MCF 10A (cell line): ENCODE measurements around the gene L3MBTL4. TPM values are rescaled to one million over a fixed set of nuclear protein-coding genes. Genes with fewer than 3 reads are reported as not detected.

Experiments used
- BruUV-seq: library from RNA; stranded (reverse); fragments of 400-500 nt; replicated peaks from 2 replicates; lab custom pipeline; 2021; lab: Mats Ljungman, UMichigan
- CTCF ChIA-PET: fragments of 300-600 bp; sonication (Branson Sonifier 250); formaldehyde crosslinking; extraction: SDS; loops from one replicate; lab custom pipeline; 2021; ENCODE audit warnings: antibody characterized with exemption, inconsistent platforms; lab: Yijun Ruan, JAX
- POLR2A ChIA-PET: fragments of 300-600, 350-650 bp; sonication (Branson Sonifier 250); formaldehyde crosslinking; extraction: SDS; loops from one replicate; lab custom pipeline; 2020; ENCODE audit warnings: antibody characterized with exemption, inconsistent platforms; lab: Yijun Ruan, JAX
- DNase-seq: peaks from one replicate; pipeline ENCODE4 v3.0.0-alpha.2; 2018; ENCODE audit not compliant: unreplicated experiment
- H3K27ac Mint-ChIP-seq: one replicate; pipeline ENCODE4 v1.8.0; 2022; ENCODE audit warnings: mild to moderate bottlenecking, low read depth, mixed read lengths; ENCODE audit not compliant: unreplicated experiment
- H3K27me3 Mint-ChIP-seq: one replicate; pipeline ENCODE4 v1.8.0; 2022; ENCODE audit warnings: mixed read lengths; ENCODE audit not compliant: insufficient read depth, unreplicated experiment
- H3K36me3 Mint-ChIP-seq: one replicate; pipeline ENCODE4 v1.8.0; 2022; ENCODE audit warnings: mild to moderate bottlenecking, moderate library complexity, mixed read lengths; ENCODE audit not compliant: insufficient read depth, unreplicated experiment
- H3K4me1 Mint-ChIP-seq: one replicate; pipeline ENCODE4 v1.8.0; 2022; ENCODE audit warnings: mixed read lengths; ENCODE audit not compliant: insufficient read depth, unreplicated experiment
- H3K4me3 Mint-ChIP-seq: one replicate; pipeline ENCODE4 v1.8.0; 2022; ENCODE audit warnings: mild to moderate bottlenecking, moderate library complexity, mixed read lengths; ENCODE audit not compliant: unreplicated experiment
- H3K9me3 Mint-ChIP-seq: one replicate; pipeline ENCODE4 v1.8.0; 2022; ENCODE audit warnings: mixed read lengths; ENCODE audit not compliant: unreplicated experiment
- intact Hi-C: fragments of 100-400 bp; cut with micrococcal nuclease; formaldehyde crosslinking; loops from 2 replicates; pipeline ENCODE4 v1.14.1; 2022
- total RNA-seq: library from RNA; stranded (reverse); gene quantifications from 2 replicates; pipeline ENCODE4 v1.2.3, GENCODE V29; 2022
- TF ChIP-seq, protein P1 (sequence below): fragments of 200-600 bp; IDR thresholded peaks from one replicate; pipeline ENCODE4 v1.8.0; 2022; ENCODE audit warnings: antibody characterized with exemption, mild to moderate bottlenecking; ENCODE audit not compliant: unreplicated experiment

Gene L3MBTL4
- total RNA-seq, 1 experiment from 2014 or later = not detected

DNA sequence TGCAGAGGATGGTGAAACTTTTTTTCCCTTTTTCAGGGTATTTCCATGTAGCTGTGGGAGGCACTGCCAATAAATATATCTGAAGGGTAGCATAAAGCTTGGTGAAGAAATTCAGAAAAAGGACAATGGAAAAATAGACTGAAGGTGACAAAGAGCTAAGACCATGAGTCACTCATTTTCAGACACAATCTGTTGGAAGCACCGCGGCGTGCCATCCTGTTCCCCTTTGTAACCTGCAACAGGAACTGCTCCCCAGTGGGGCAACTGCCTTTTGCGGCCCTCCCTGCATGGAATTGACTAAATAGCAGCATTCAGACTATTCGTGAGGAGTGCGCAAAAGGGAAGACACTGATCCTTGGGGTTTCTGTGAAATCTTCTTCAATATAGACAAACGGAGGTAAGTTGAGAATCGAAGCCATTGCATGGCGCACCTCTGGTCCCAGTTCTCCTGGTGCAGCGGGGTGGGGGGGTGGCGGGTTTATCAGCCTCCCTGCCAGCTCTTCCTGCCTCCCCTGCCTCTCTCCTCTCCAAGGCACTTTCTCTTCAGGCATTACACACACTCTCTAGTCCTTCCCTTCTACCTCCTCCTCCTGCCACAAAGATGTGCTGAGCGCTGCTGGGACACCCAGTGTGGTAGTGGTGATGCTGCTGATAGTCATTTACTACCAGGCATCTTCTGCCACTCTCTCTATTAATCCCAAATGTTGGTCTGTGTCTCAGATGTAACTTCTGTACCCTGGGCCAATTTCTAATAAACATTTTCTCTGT is 393.2 kb downstream of the L3MBTL4 start:
- no peak for DNase-seq
- no peaks in the 10 kb centered on the region for H3K9me3 Mint-ChIP-seq
- no TSS peak for BruUV-seq
- ChIA-PET POLR2A (no interaction called here), CTCF (no interaction called here)
- no peak overlapping the region for H3K4me3 Mint-ChIP-seq
- H3K27ac Mint-ChIP-seq = no peak overlapping the region
- intact Hi-C loops = no loop called here
- no peaks in the 10 kb centered on the region for H3K36me3 Mint-ChIP-seq
- TF ChIP-seq, protein P1, sequence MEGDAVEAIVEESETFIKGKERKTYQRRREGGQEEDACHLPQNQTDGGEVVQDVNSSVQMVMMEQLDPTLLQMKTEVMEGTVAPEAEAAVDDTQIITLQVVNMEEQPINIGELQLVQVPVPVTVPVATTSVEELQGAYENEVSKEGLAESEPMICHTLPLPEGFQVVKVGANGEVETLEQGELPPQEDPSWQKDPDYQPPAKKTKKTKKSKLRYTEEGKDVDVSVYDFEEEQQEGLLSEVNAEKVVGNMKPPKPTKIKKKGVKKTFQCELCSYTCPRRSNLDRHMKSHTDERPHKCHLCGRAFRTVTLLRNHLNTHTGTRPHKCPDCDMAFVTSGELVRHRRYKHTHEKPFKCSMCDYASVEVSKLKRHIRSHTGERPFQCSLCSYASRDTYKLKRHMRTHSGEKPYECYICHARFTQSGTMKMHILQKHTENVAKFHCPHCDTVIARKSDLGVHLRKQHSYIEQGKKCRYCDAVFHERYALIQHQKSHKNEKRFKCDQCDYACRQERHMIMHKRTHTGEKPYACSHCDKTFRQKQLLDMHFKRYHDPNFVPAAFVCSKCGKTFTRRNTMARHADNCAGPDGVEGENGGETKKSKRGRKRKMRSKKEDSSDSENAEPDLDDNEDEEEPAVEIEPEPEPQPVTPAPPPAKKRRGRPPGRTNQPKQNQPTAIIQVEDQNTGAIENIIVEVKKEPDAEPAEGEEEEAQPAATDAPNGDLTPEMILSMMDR = no peak
- H3K27me3 Mint-ChIP-seq = peaks cover 27% of the 10 kb centered on the region
- H3K4me1 Mint-ChIP-seq = no peaks in the 10 kb centered on the region

DNA sequence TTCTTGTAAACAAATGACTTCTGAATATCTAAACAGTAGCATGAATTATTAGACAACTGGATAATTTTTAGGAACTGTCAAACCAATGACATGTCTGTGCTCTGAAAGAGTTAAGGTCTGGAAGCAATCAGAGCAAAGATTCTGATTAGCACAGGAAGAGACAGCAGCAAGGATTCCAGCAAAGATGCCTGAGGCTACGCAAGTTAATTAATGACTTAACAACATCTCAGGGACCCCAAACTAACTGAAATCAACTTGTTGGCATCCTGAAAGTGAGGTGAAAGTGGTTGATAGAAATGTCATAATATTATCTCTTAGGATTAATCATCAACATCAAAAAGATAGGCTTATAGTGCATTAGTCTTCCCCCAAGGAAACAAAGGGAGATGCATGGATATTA is 396.0 kb downstream of the L3MBTL4 start:
- Mint-ChIP-seq H3K4me1 (no peaks in the 10 kb centered on the region), H3K27me3 (peaks cover 27% of the 10 kb centered on the region), H3K27ac (no peak overlapping the region), H3K36me3 (no peaks in the 10 kb centered on the region), H3K9me3 (no peaks in the 10 kb centered on the region), H3K4me3 (no peak overlapping the region)
- ChIA-PET CTCF (interaction anchor here (0.6 kb wide), 1 partner anchor 37 kb away, joined by 4 read pairs; no protein-coding TSS in a partner anchor), POLR2A (no interaction called here)
- no peak for DNase-seq
- TF ChIP-seq, protein P1 = no peak
- no TSS peak for BruUV-seq
- intact Hi-C loops = no loop called here

DNA sequence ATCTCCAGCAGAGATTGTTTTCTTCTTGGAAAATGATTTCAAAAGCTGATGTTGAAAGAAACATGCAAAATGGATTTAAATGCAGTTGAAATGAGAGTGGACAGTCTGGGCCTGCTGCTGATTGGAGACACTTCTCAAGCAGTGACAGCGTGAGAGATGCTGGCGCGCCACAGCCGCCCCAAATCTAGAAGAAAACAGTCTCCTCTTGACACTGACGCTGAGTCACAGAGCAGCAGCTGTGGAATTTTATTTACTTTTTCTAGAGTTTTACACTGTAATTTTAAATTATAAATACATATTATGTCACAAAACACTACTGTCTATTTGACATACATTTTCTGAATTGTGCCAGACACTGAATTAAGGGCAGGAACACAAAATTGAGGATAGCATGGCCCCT is 397.5 kb downstream of the L3MBTL4 start:
- no peaks in the 10 kb centered on the region for H3K36me3 Mint-ChIP-seq
- H3K4me1 Mint-ChIP-seq = no peaks in the 10 kb centered on the region
- H3K4me3 Mint-ChIP-seq = no peak overlapping the region
- intact Hi-C loops = no loop called here
- CTCF ChIA-PET = no interaction called here
- DNase-seq = no peak
- BruUV-seq = no TSS peak
- peaks cover 22% of the 10 kb centered on the region for H3K27me3 Mint-ChIP-seq
- POLR2A ChIA-PET = no interaction called here
- TF ChIP-seq, protein P1 = no peak
- no peaks in the 10 kb centered on the region for H3K9me3 Mint-ChIP-seq
- H3K27ac Mint-ChIP-seq = no peak overlapping the region

DNA sequence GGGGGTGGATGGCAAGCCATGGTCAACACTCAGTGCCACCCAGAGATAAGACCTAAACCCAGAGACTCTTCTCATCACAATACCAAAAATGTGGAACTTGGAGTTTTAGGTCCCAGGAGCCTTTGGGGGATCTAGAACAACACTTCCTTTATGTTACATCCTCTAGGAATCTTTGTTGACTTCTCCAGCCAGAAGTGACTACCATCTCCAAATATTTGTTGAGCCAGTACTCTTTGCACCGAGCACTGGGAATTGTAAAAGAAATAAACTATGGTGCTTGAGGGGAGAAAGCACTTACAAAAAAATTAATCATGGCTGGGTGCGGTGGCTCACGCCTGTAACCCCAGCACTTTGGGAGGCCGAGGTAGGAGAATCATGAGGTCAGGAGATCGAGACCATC is 399.3 kb downstream of the L3MBTL4 start:
- H3K4me3 Mint-ChIP-seq = no peak overlapping the region
- no peaks in the 10 kb centered on the region for H3K4me1 Mint-ChIP-seq
- DNase-seq = no peak
- H3K27ac Mint-ChIP-seq = no peak overlapping the region
- H3K9me3 Mint-ChIP-seq = no peaks in the 10 kb centered on the region
- TF ChIP-seq, protein P1 = no peak
- H3K36me3 Mint-ChIP-seq = no peaks in the 10 kb centered on the region
- CTCF ChIA-PET = no interaction called here
- peaks cover 9% of the 10 kb centered on the region for H3K27me3 Mint-ChIP-seq
- no TSS peak for BruUV-seq
- intact Hi-C loops = no loop called here
- POLR2A ChIA-PET = no interaction called here
